Neural progenitor cell (in vitro differentiated cells): ENCODE measurements around the gene CGB1. TPM values are rescaled to one million over a fixed set of nuclear protein-coding genes. Genes with fewer than 3 reads are reported as not detected.

ENCODE experiments used
- DNase-seq: peaks from one replicate; pipeline ENCODE4 v3.0.0-alpha.2; 2016; ENCODE audit warnings: low spot score
- H2AFZ ChIP-seq: fragments of 200-600 bp; sonication (generic); replicated peaks from 2 replicates; pipeline ENCODE4 v1.6.1; 2016; ENCODE audit warnings: antibody characterized with exemption
- H3F3A ChIP-seq: fragments of 200-600 bp; sonication (generic); 2 replicates; pipeline ENCODE4 v1.6.1; 2016; ENCODE audit warnings: antibody characterized with exemption, low read depth
- H3K27ac ChIP-seq: fragments of 200-600 bp; sonication (generic); 2 replicates; pipeline ENCODE4 v1.5.1; 2016; ENCODE audit warnings: mild to moderate bottlenecking
- H3K27me3 ChIP-seq: fragments of 200-600 bp; sonication (generic); 2 replicates; pipeline ENCODE4 v1.6.1; 2016; ENCODE audit warnings: mild to moderate bottlenecking, moderate library complexity
- H3K36me3 ChIP-seq: fragments of 200-600 bp; sonication (generic); 2 replicates; pipeline ENCODE4 v1.5.1; 2016
- H3K4me1 ChIP-seq: fragments of 200-600 bp; sonication (generic); 2 replicates; pipeline ENCODE4 v1.6.1; 2016; ENCODE audit warnings: mixed run types
- H3K4me2 ChIP-seq: fragments of 200-600 bp; sonication (generic); 2 replicates; pipeline ENCODE4 v1.6.1; 2016
- H3K4me3 ChIP-seq: fragments of 200-600 bp; sonication (generic); 2 replicates; pipeline ENCODE4 v1.5.1; 2016
- H3K79me2 ChIP-seq: fragments of 200-600 bp; sonication (generic); 2 replicates; pipeline ENCODE4 v1.6.1; 2016; ENCODE audit warnings: low read depth
- H3K9ac ChIP-seq: fragments of 200-600 bp; sonication (generic); 2 replicates; pipeline ENCODE4 v1.6.1; 2016
- H3K9me3 ChIP-seq: fragments of 200-600 bp; sonication (generic); 2 replicates; pipeline ENCODE4 v1.5.1; 2016; ENCODE audit warnings: low read depth
- H4K20me1 ChIP-seq: fragments of 200-600 bp; sonication (generic); 2 replicates; pipeline ENCODE4 v1.6.1; 2016; ENCODE audit warnings: low read depth
- H3K27ac Mint-ChIP-seq: 3 replicates; pipeline ENCODE4 v1.8.0; 2021; ENCODE audit warnings: mixed read lengths
- H3K27me3 Mint-ChIP-seq: 2 replicates; pipeline ENCODE4 v1.8.0; 2022; ENCODE audit warnings: low read depth, mild to moderate bottlenecking, inconsistent platforms, moderate library complexity, mixed read lengths; ENCODE audit not compliant: insufficient read depth
- H3K36me3 Mint-ChIP-seq: 3 replicates; pipeline ENCODE4 v1.8.0; 2021; ENCODE audit warnings: mixed read lengths
- H3K4me1 Mint-ChIP-seq: 3 replicates; pipeline ENCODE4 v1.8.0; 2021; ENCODE audit warnings: mixed read lengths
- H3K4me3 Mint-ChIP-seq: 3 replicates; pipeline ENCODE4 v1.8.0; 2021; ENCODE audit warnings: mild to moderate bottlenecking, moderate library complexity, mixed read lengths
- H3K9me3 Mint-ChIP-seq: 3 replicates; pipeline ENCODE4 v1.8.0; 2020; ENCODE audit warnings: mixed read lengths
- CTCF ChIP-seq: fragments of 200-600 bp; sonication (generic); IDR thresholded peaks from 2 replicates; pipeline ENCODE4 v1.5.1; 2017; ENCODE audit warnings: antibody characterized with exemption, mild to moderate bottlenecking
- EZH2 ChIP-seq: fragments of 200-600 bp; sonication (generic); IDR thresholded peaks from 2 replicates; pipeline ENCODE4 v1.6.1; 2017; ENCODE audit warnings: antibody characterized with exemption, mild to moderate bottlenecking, moderate library complexity
- EZH2phosphoT487 ChIP-seq: fragments of 200-600 bp; sonication (generic); IDR thresholded peaks from 2 replicates; pipeline ENCODE4 v1.6.1; 2017; ENCODE audit warnings: antibody characterized with exemption
- total RNA-seq: library from RNA; depleted of rRNA; stranded (reverse); fragments of >200 nt; gene quantifications from 2 replicates; pipeline ENCODE4 v1.2.3, GENCODE V29; 2015; ENCODE audit warnings: low replicate concordance

The CGB1 gene
- total RNA-seq, 1 donor from 2014 or later = not detected

GRCh38 chr19:49014123-49014869 is 22.4 kb downstream of the CGB1 start:
- H3K27me3 Mint-ChIP-seq = peaks cover 12% of the 10 kb centered on the region
- Histone ChIP-seq H3K9ac (no peak overlapping the region), H3K4me3 (no peak overlapping the region), H3F3A (peaks cover 12% of the 10 kb centered on the region), H3K36me3 (no peaks in the 10 kb centered on the region), H4K20me1 (peaks cover 8% of the 10 kb centered on the region), H3K9me3 (no peaks in the 10 kb centered on the region), H3K4me2 (no peak overlapping the region), H3K79me2 (no peaks in the 10 kb centered on the region), H3K27ac (no peak overlapping the region), H3K4me1 (peaks cover 12% of the 10 kb centered on the region), H2AFZ (no peak overlapping the region), H3K27me3 (peaks cover 23% of the 10 kb centered on the region)
- H3K4me1 Mint-ChIP-seq = peaks cover 3% of the 10 kb centered on the region
- H3K4me3 Mint-ChIP-seq = no peak overlapping the region
- TF ChIP-seq EZH2 (no peak), EZH2phosphoT487 (no peak), CTCF (no peak)
- no peak overlapping the region for H3K27ac Mint-ChIP-seq
- H3K9me3 Mint-ChIP-seq = peaks cover 2% of the 10 kb centered on the region
- peaks cover 9% of the 10 kb centered on the region for H3K36me3 Mint-ChIP-seq
- no peak for DNase-seq

GRCh38 chr19:49011194-49011593 is 25.5 kb downstream of the CGB1 start:
- Histone ChIP-seq H3K27me3 (no peaks in the 10 kb centered on the region), H3K4me3 (no peak overlapping the region), H3K27ac (no peak overlapping the region), H3K9ac (no peak overlapping the region), H3K4me2 (no peak overlapping the region), H3K4me1 (no peaks in the 10 kb centered on the region), H2AFZ (no peak overlapping the region), H4K20me1 (no peaks in the 10 kb centered on the region), H3K36me3 (no peaks in the 10 kb centered on the region), H3K79me2 (no peaks in the 10 kb centered on the region), H3F3A (no peaks in the 10 kb centered on the region), H3K9me3 (no peaks in the 10 kb centered on the region)
- H3K4me1 Mint-ChIP-seq = no peaks in the 10 kb centered on the region
- DNase-seq = no peak
- TF ChIP-seq EZH2 = no peak
- TF ChIP-seq CTCF = no peak
- TF ChIP-seq EZH2phosphoT487 = no peak
- H3K9me3 Mint-ChIP-seq = no peaks in the 10 kb centered on the region
- peaks cover 15% of the 10 kb centered on the region for H3K36me3 Mint-ChIP-seq
- H3K27me3 Mint-ChIP-seq = no peaks in the 10 kb centered on the region
- no peak overlapping the region for H3K27ac Mint-ChIP-seq
- H3K4me3 Mint-ChIP-seq = no peak overlapping the region

GRCh38 chr19:49010453-49010852 is 26.2 kb downstream of the CGB1 start:
- Mint-ChIP-seq H3K27me3 (no peaks in the 10 kb centered on the region), H3K9me3 (no peaks in the 10 kb centered on the region), H3K4me3 (no peak overlapping the region), H3K4me1 (no peaks in the 10 kb centered on the region), H3K36me3 (peaks cover 13% of the 10 kb centered on the region), H3K27ac (no peak overlapping the region)
- Histone ChIP-seq H3K27me3 (no peaks in the 10 kb centered on the region), H3K4me3 (no peak overlapping the region), H3F3A (no peaks in the 10 kb centered on the region), H3K9ac (no peak overlapping the region), H3K27ac (no peak overlapping the region), H3K4me1 (no peaks in the 10 kb centered on the region), H3K4me2 (no peak overlapping the region), H3K36me3 (no peaks in the 10 kb centered on the region), H3K9me3 (no peaks in the 10 kb centered on the region), H2AFZ (no peak overlapping the region), H3K79me2 (no peaks in the 10 kb centered on the region), H4K20me1 (no peaks in the 10 kb centered on the region)
- DNase-seq = no peak
- TF ChIP-seq EZH2 (no peak), EZH2phosphoT487 (no peak), CTCF (no peak)
